Activated CD4-positive, alpha-beta T cell treated with anti-CD3 and anti-CD28 coated beads, Interleukin-2, amount 10 ng/mL, durations not matched to agents 7 days and 5 days (primary cell): ENCODE results near the gene GBE1. TPM values are rescaled to one million over a fixed set of nuclear protein-coding genes. Genes with fewer than 3 reads are reported as not detected.
A peak's percentile ranks its signal among the peaks of the same experiment; 100 is the strongest.
"Not testable (repeated sequence)": the region's sequence is repeated elsewhere in the genome, so short reads cannot be mapped to it uniquely, and the experiment has no call there.

Experiments used
- CTCF ChIA-PET: fragments of 350-600 bp; sonication (Branson Sonifier 250); formaldehyde crosslinking; loops from one replicate; lab custom pipeline; 2021; ENCODE audit warnings: antibody characterized with exemption; lab: Charles Lee
- POLR2A ChIA-PET: fragments of 350-600 bp; sonication (Branson Sonifier 250); formaldehyde crosslinking; loops from one replicate; lab custom pipeline; 2021; ENCODE audit warnings: antibody characterized with exemption; lab: Charles Lee
- DNase-seq: peaks from one replicate; pipeline ENCODE4 v3.0.0-alpha.2; 2020
- H3K27ac Mint-ChIP-seq: one replicate; pipeline ENCODE4 v1.8.0; 2021; ENCODE audit warnings: mild to moderate bottlenecking, moderate library complexity, mixed read lengths
- H3K27me3 Mint-ChIP-seq: one replicate; pipeline ENCODE4 v1.8.0; 2021; ENCODE audit warnings: mixed read lengths
- H3K36me3 Mint-ChIP-seq: one replicate; pipeline ENCODE4 v1.8.0; 2021; ENCODE audit warnings: low read depth, mixed read lengths
- H3K4me1 Mint-ChIP-seq: one replicate; pipeline ENCODE4 v1.8.0; 2021; ENCODE audit warnings: mixed read lengths
- H3K4me3 Mint-ChIP-seq: one replicate; pipeline ENCODE4 v1.8.0; 2021; ENCODE audit warnings: mild to moderate bottlenecking, moderate library complexity, mixed read lengths
- H3K9me3 Mint-ChIP-seq: one replicate; pipeline ENCODE4 v1.8.0; 2021; ENCODE audit warnings: mixed read lengths
- total RNA-seq, 2 experiments: library from RNA; stranded (reverse); gene quantifications; one replicate each; pipeline ENCODE4 v1.2.3, GENCODE V29; 2021

GBE1 gene
- total RNA-seq, 2 experiments from 2014 or later, result 17.9 to 20.2 TPM

- POLR2A ChIA-PET, DNase-seq, H3K4me1 Mint-ChIP-seq, H3K4me3 Mint-ChIP-seq, H3K36me3 Mint-ChIP-seq, H3K9me3 Mint-ChIP-seq, H3K27ac Mint-ChIP-seq: not testable (repeated sequence)
- CTCF ChIA-PET, result interaction anchor here (0.6 to 1.9 kb wide), 3 partner anchors 13 to 20 kb away, joined by 3 read pairs; no protein-coding TSS in a partner anchor
- H3K27me3 Mint-ChIP-seq, result peaks cover 14% of the 10 kb centered on the region
Observed at GRCh38 chr3:81767250-81767859, 5.9 kb upstream of the GBE1 start.

- H3K4me1 Mint-ChIP-seq, result peaks cover 13% of the 10 kb centered on the region
- H3K27me3 Mint-ChIP-seq, result peaks cover 6% of the 10 kb centered on the region
- H3K9me3 Mint-ChIP-seq, result no peaks in the 10 kb centered on the region
- no peak for DNase-seq
- H3K36me3 Mint-ChIP-seq, result no peaks in the 10 kb centered on the region
- CTCF ChIA-PET, result interaction anchor here (0.7 to 1.9 kb wide), 2 partner anchors 22 to 174 kb away, joined by 3 read pairs; no protein-coding TSS in a partner anchor
- no peak overlapping the region for H3K27ac Mint-ChIP-seq
- H3K4me3 Mint-ChIP-seq, result no peak overlapping the region
- POLR2A ChIA-PET, result no interaction called here
Observed at GRCh38 chr3:81765400-81765799, 4.0 kb upstream of the GBE1 start.

GRCh38 chr3:81764665-81765064 is 3.2 kb upstream of the GBE1 start:
- ChIA-PET CTCF (no interaction called here), POLR2A (no interaction called here)
- H3K4me3 Mint-ChIP-seq, result no peak overlapping the region
- H3K9me3 Mint-ChIP-seq, result no peaks in the 10 kb centered on the region
- H3K4me1 Mint-ChIP-seq, result peaks cover 19% of the 10 kb centered on the region
- no peak for DNase-seq
- peaks cover 4% of the 10 kb centered on the region for H3K27me3 Mint-ChIP-seq
- peaks cover 5% of the 10 kb centered on the region for H3K36me3 Mint-ChIP-seq
- H3K27ac Mint-ChIP-seq, result no peak overlapping the region

- DNase-seq, result no peak
- ChIA-PET CTCF (no interaction called here), POLR2A (no interaction called here)
- peaks cover 3% of the 10 kb centered on the region for H3K9me3 Mint-ChIP-seq
- peaks cover 12% of the 10 kb centered on the region for H3K36me3 Mint-ChIP-seq
- H3K27ac Mint-ChIP-seq, result no peak overlapping the region
- H3K4me1 Mint-ChIP-seq, result peaks cover 23% of the 10 kb centered on the region
- no peak overlapping the region for H3K4me3 Mint-ChIP-seq
- H3K27me3 Mint-ChIP-seq, result no peaks in the 10 kb centered on the region
Observed at GRCh38 chr3:81764002-81764401, 2.6 kb upstream of the GBE1 start.

- H3K36me3 Mint-ChIP-seq, result peaks cover 22% of the 10 kb centered on the region
- H3K4me1 Mint-ChIP-seq, result peaks cover 23% of the 10 kb centered on the region
- H3K9me3 Mint-ChIP-seq, result peaks cover 9% of the 10 kb centered on the region
- ChIA-PET POLR2A (no interaction called here), CTCF (no interaction called here)
- no peak for DNase-seq
- H3K27ac Mint-ChIP-seq, result no peak overlapping the region
- H3K4me3 Mint-ChIP-seq, result peak overlapping the region; percentile 17
- no peaks in the 10 kb centered on the region for H3K27me3 Mint-ChIP-seq
Observed at GRCh38 chr3:81763001-81763400, 1.6 kb upstream of the GBE1 start.

- ChIA-PET CTCF (no interaction called here), POLR2A (interaction anchor here (0.6 kb wide), 1 partner anchor 342 kb away, joined by 3 read pairs; no protein-coding TSS in a partner anchor)
- Mint-ChIP-seq H3K9me3 (peaks cover 9% of the 10 kb centered on the region), H3K27me3 (no peaks in the 10 kb centered on the region), H3K4me1 (peaks cover 26% of the 10 kb centered on the region), H3K4me3 (peak overlapping the region; percentile 76), H3K27ac (peak overlapping the region; percentile 98), H3K36me3 (peaks cover 31% of the 10 kb centered on the region)
- no peak for DNase-seq
Observed at GRCh38 chr3:81761904-81762580, 597 bp upstream of the GBE1 start.

GRCh38 chr3:81760215-81760614 is 1.2 kb downstream of the GBE1 start:
- no peaks in the 10 kb centered on the region for H3K27me3 Mint-ChIP-seq
- H3K4me3 Mint-ChIP-seq, result peak overlapping the region; percentile 76
- no peak for DNase-seq
- POLR2A ChIA-PET, result no interaction called here
- peaks cover 32% of the 10 kb centered on the region for H3K36me3 Mint-ChIP-seq
- H3K9me3 Mint-ChIP-seq, result peaks cover 9% of the 10 kb centered on the region
- H3K4me1 Mint-ChIP-seq, result peaks cover 26% of the 10 kb centered on the region
- H3K27ac Mint-ChIP-seq, result peak overlapping the region; percentile 98
- CTCF ChIA-PET, result no interaction called here

GRCh38 chr3:81758771-81759170 is 2.7 kb downstream of the GBE1 start:
- H3K27ac Mint-ChIP-seq, H3K4me3 Mint-ChIP-seq, H3K27me3 Mint-ChIP-seq, CTCF ChIA-PET, DNase-seq, POLR2A ChIA-PET: not testable (repeated sequence)
- Mint-ChIP-seq H3K36me3 (peaks cover 43% of the 10 kb centered on the region), H3K4me1 (peaks cover 33% of the 10 kb centered on the region), H3K9me3 (peaks cover 20% of the 10 kb centered on the region)

- no peak overlapping the region for H3K27ac Mint-ChIP-seq
- DNase-seq, result no peak
- H3K9me3 Mint-ChIP-seq, result peaks cover 20% of the 10 kb centered on the region
- peaks cover 36% of the 10 kb centered on the region for H3K4me1 Mint-ChIP-seq
- POLR2A ChIA-PET, result no interaction called here
- CTCF ChIA-PET, result no interaction called here
- H3K4me3 Mint-ChIP-seq, result no peak overlapping the region
- no peaks in the 10 kb centered on the region for H3K27me3 Mint-ChIP-seq
- H3K36me3 Mint-ChIP-seq, result peaks cover 43% of the 10 kb centered on the region
Observed at GRCh38 chr3:81758275-81758674, 3.2 kb downstream of the GBE1 start.

- Mint-ChIP-seq H3K36me3 (peaks cover 26% of the 10 kb centered on the region), H3K9me3 (peaks cover 12% of the 10 kb centered on the region)
Observed at GRCh38 chr3:81753416-81754027, 7.9 kb downstream of the GBE1 start.

GRCh38 chr3:81752604-81753003 is 8.8 kb downstream of the GBE1 start:
- ChIA-PET CTCF (no interaction called here), POLR2A (no interaction called here)
- Mint-ChIP-seq H3K4me3 (no peak overlapping the region), H3K9me3 (peaks cover 11% of the 10 kb centered on the region), H3K4me1 (peaks cover 11% of the 10 kb centered on the region), H3K27me3 (no peaks in the 10 kb centered on the region), H3K36me3 (peaks cover 17% of the 10 kb centered on the region), H3K27ac (no peak overlapping the region)
- no peak for DNase-seq

More at GRCh38 chr3:81753416-81754027, 7.9 kb downstream of the GBE1 start:
- Mint-ChIP-seq H3K27me3 (no peaks in the 10 kb centered on the region), H3K27ac (no peak overlapping the region), H3K4me3 (no peak overlapping the region), H3K4me1 (peaks cover 14% of the 10 kb centered on the region)
- CTCF ChIA-PET, result interaction anchor here (0.8 kb wide), 1 partner anchor 13 kb away, joined by 3 read pairs; no protein-coding TSS in a partner anchor
- no peak for DNase-seq
- POLR2A ChIA-PET, result no interaction called here

GRCh38 chr3:81749265-81749664 is 12.2 kb downstream of the GBE1 start:
- peaks cover 3% of the 10 kb centered on the region for H3K36me3 Mint-ChIP-seq
- POLR2A ChIA-PET, result no interaction called here

GRCh38 chr3:81747280-81747679 is 14.2 kb downstream of the GBE1 start:
- CTCF ChIA-PET, H3K27me3 Mint-ChIP-seq, H3K4me1 Mint-ChIP-seq, H3K36me3 Mint-ChIP-seq, H3K9me3 Mint-ChIP-seq, DNase-seq, POLR2A ChIA-PET, H3K27ac Mint-ChIP-seq, H3K4me3 Mint-ChIP-seq: not testable (repeated sequence)

More at GRCh38 chr3:81749265-81749664, 12.2 kb downstream of the GBE1 start:
- Mint-ChIP-seq H3K9me3 (peaks cover 2% of the 10 kb centered on the region), H3K4me1 (peaks cover 7% of the 10 kb centered on the region), H3K27ac (no peak overlapping the region), H3K27me3 (no peaks in the 10 kb centered on the region), H3K4me3 (no peak overlapping the region)
- CTCF ChIA-PET, result no interaction called here
- DNase-seq, result no peak
